HT-29 (cell line): ENCODE results near the gene LYG2. TPM values are rescaled to one million over a fixed set of nuclear protein-coding genes. Genes with fewer than 3 reads are reported as not detected.
"Not testable (repeated sequence)": the region's sequence is repeated elsewhere in the genome, so short reads cannot be mapped to it uniquely, and the experiment has no call there.

ENCODE experiments used
- DNase-seq: peaks from one replicate; pipeline ENCODE4 v3.0.0-alpha.2; 2015; ENCODE audit warnings: low spot score
- small RNA-seq: library from RNA; depleted of rRNA; stranded (forward); fragments of <200 nt; gene quantifications from one replicate; pipeline ENCODE3, GENCODE V24; 2014
- total RNA-seq: library from RNA; depleted of rRNA; stranded (reverse); fragments of >200 nt; shearing (Covaris generic); gene quantifications from 2 replicates; pipeline ENCODE4 v1.2.3, GENCODE V29; 2014; rRNA removed

Gene LYG2
- total RNA-seq, 1 experiment from 2014 or later: not detected

- DNase-seq: no peak
These were observed 53.3 kb downstream of the LYG2 start for GRCh38 chr2:99201959-99202678.

DNA sequence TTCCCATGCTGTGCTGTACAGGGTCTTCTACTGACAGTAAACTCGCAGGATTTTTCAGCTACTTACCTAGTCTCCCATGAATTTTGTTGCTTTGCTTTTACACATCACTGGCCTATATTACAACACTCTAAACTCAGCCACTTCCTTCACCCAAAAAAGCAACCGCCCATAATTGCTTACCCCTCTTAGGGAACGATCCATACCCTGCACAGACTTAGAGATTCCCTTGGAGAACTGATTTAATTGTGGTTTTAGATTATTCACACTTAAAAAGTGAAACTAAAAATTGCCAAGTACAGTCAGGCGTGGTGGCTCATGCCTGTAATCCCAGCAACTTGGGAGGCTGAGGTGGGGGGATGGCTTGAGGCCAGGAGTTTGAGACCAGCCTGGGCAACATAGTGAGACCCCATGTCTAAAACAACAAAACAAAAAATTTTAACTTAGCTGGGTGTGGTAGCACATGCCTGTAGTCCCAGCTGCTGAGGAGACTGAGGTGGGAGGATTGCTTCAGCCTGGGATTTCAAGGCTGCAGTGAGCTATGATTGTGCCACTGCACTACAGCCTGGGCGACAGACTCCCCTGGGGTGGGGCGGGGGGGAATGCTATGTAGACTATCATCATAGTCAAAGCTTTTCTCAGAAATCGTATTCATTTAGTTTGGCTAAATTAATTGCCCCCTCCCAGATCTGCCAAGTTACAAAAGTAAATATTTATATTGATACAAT lies 55.2 kb downstream of the LYG2 start:
- DNase-seq: no peak

GRCh38 chr2:99198103-99198841 lies 57.2 kb downstream of the LYG2 start:
- DNase-seq: peak; percentile 22

DNA sequence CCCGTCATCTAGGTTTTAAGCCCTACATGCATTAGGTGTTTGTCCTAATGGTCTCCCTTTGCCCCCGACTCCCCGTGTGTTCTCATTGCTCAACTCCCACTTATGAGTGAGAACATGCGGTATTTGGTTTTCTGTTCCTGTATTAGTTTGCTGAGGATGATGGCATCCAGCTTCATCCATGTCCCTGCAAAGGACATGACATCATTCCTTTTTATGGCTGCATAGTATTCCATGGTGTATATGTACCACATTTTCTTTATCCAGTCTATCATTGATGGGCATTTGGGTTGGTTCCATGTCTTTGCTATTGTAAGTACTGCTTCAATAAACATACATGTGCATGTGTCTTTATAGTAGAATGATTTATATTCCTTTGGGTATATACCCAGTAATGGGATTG lies 63.1 kb downstream of the LYG2 start:
- DNase-seq: not testable (repeated sequence)

Small RNA genes within 50 kb of the gene (small RNA-seq; reads per million reads assigned to genes)
- not detected for gene AC092587.1

Other genes with a start within 250 kb of the LYG2 start
- 4.6 and 4.9 TPM in 2 replicates for gene C2orf15, start 114.0 kb downstream of the LYG2 start, total RNA-seq
- 5.5 and 8.4 TPM in 2 replicates for gene TSGA10, start 100.7 kb downstream of the LYG2 start, total RNA-seq
- gene LIPT1, start 100.7 kb downstream of the LYG2 start, total RNA-seq: 2.8 and 6.4 TPM in 2 replicates
- gene MITD1, start 74.6 kb downstream of the LYG2 start, total RNA-seq: 14.5 and 15.5 TPM in 2 replicates
- 23.5 and 26.2 TPM in 2 replicates for gene MRPL30, start 74.5 kb downstream of the LYG2 start, total RNA-seq
- 0.08 TPM in 1 of 2 replicates, not detected in the other for gene LYG1, start 45.5 kb upstream of the LYG2 start, total RNA-seq
- 22.4 and 22.8 TPM in 2 replicates for gene TXNDC9, start 80.7 kb upstream of the LYG2 start, total RNA-seq
- gene EIF5B, start 81.7 kb upstream of the LYG2 start, total RNA-seq: 13.6 and 14.5 TPM in 2 replicates
- gene REV1, start 234.4 kb upstream of the LYG2 start, total RNA-seq: 18.1 and 22.4 TPM in 2 replicates